Globus pallidus (tissue), 1 donor: ENCODE measurements around the gene REEP1.
"Not testable (repeated sequence)": the region's sequence is repeated elsewhere in the genome, so short reads cannot be mapped to it uniquely, and the experiment has no call there.

Experiments
- DNase-seq: peaks from one replicate; pipeline ENCODE4 v3.0.0-alpha.2; 2015; ENCODE audit warnings: low spot score

The REEP1 gene

DNA sequence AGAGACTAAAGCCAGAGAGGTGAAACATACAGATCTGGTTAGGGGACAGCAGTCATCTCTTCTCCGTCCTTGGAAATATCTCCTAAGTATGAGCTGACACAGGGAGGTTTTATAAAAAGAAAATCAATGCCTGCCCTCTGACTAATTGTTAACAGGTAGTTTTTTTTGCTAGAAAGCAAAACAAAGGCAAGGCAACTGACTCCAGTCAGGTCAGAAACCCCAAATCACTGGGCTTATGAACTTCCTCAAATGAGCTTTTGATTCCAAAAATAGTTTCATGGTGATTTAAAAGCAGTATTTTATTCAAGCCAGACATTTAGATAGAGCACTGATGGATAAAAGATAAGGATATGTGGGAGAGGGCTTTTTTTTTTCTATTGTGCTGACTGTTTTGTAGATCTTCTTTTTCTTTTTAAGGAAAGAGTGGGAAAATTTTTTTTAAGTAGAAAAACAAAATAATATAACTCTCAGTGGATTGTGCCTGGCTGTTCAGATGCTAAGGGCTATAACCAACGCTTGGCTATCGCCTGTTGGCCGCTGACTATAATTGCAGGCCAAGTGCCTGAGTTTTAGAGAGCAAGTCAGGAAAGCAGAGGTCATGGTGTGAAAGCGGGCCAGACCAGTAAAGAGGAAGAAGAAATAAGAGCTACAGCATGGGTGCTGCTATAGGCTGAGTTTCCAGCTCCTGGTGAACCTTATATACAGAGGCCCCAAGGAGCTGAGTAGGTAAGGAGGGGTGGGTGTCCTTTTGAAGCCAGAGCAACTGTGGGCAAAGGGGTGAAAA lies 93.3 kb downstream of the REEP1 start:
- no peak for DNase-seq

DNA sequence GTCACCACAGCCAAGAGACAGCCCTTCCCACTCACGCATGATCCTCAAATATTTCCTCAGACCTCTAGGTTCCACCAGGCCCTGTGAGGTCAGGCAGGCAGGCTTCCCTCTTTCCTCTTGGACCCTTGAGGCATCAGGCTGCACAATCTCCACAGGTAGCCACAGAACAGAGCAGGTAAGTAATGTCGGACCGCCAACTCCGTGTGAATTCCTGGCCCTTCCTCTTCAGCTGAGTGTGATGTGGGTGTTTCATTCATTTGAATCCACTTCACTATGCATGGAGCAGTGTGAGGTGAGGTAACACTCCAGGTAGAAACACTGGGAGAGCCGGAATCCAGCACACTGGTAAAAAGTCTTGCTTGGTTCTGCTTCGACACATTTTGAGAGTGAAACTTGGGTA lies 94.2 kb downstream of the REEP1 start:
- no peak for DNase-seq

DNA sequence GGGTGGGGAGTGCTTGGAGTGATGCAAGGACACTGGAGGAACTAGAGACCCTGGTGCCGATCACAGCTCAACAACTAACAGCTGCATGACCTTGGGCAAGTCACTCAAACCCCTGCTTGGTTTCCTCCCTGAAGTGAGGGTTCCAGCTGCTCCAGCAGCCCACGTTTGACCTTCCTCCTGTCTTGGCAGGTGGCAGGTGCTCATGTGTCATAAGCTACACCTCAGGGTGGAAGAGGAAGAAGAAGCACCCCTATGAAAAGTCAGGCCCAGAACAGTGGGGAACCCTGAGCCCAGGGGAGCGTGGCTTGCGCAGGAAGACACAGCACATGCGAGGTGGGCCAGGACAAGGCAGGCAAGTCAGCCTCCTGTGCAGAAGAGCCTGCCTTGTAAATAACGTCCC lies 95.8 kb downstream of the REEP1 start:
- DNase-seq = no peak

DNA sequence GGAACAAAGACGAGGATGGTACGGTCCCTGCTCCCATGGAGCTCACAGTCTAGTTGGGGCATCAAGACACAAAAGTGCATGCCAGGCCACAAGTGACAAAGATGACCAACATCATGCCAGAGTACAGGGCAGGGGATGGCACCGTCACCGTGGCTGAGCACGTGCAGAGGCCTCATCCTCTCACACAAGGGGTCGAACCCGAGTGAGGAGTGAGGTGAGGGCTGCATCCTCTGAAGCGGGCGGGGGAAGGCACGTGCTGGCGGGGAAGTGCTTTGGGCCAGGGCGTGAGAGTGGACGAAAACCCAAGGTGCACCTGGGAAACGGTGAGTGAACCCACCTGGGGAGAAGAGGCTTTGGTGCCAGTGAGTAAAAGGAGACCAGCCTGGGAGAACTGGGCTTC lies 97.2 kb downstream of the REEP1 start:
- DNase-seq = no peak

DNA sequence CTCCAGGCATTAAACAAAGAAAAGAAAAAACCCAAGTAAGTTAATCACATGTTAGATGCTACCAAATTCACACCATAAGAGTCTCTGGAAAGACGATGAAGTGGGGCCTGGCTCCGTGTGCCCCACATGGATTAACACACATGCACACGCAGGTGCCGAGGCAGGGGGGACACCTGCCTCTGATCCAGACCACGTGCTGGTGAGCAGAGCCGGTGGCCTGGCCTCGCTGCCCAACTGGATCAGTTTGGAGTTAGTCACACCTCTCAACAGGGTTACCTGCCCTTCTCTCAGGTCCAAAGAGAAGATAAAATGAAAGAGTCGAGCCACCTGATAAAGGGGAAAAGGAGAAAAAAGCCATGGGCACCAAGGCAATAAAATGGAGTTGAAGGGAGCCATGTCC lies 97.7 kb downstream of the REEP1 start:
- DNase-seq = no peak

DNA sequence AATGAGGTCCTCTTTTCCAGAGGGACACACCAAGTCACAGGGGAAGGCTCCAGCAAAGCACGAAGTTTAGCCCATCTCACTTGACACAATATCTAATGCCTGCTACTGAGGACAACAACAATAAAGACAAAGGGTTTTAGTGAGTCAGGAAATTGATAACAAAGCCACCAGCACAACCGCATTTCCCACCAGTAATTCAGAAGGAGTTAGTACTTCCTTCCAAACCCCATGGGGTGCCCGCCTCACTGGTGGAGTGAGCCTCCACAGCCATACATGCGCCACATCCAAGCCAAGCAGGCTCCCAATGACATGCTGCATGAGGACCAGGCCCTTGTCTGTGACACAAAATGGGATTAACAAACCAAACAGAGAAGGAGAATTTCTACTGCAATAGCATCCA lies 98.1 kb downstream of the REEP1 start:
- DNase-seq = no peak

DNA sequence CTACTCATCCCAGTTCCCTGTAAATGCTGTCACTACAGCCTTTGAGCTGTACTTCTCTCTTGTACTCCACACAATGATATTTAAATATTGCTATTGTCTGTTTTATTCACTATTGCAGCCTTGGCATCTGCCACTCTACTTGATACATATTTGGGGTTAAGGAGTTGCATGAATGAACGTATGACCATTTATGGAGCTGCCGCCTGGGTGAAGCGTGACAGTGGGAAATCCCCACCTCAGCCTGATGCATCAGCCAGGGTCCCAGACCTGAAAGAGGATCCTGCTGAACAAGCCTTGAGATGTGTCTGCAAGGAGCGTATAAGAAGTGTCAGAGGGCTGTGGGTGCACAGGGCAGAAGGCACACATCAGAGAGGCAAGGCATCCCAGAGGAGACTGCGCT lies 99.1 kb downstream of the REEP1 start:
- DNase-seq = no peak

DNA sequence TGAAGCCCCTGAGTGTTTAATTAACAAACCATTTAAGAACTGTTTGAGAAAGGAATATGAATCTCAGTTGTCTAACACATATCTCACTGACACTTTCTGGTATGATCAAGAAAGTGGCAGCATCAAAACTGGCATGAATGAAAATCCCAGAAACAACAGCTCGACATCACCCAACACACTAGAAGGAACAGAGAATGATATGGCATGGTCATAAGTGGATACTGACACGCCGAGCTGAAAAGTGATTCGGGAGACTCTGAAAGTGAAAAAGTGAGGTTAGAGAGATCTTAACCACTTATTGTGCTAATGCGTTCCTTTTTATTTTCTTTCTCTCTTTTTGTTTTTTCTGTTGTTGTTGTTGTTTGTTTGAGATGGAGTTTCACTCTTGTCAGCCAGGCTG lies 100.3 kb downstream of the REEP1 start:
- DNase-seq = no peak

DNA sequence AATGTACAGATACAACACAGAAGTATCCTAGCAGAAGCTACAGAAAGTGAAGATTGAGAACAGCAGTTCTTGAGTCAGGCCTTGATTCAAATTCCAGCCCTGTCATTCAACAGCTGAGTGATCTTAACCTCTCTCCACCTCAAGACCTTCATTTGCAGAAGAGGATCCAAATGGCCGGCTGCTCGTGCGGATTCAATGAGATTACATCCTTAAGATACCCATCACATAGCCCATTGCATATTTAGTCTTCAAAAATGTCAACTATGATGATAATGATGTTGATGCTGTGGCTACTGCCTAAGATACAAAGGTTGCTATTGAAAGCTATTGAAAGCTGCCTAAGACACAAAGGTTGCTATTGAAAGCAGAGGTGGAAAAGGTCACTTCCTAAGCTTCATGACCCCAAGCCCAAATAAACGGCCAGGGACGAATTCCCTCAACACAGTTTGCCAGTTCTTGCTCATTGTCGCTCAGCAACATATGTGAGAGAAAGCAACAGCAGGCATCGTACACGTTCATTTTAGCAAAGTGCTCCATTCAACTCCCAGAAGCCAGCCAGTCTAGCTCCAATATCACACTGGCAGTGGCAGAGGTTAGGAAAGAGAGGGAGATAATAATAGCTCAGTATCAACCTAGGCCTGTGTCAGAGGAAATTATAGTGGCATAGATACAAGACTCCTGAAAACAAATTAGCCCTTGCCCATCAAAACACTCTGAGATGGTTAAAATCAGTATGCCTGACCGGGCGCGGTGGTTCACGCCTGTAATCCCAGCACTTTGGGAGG lies 102.0 kb downstream of the REEP1 start:
- DNase-seq = no peak

DNA sequence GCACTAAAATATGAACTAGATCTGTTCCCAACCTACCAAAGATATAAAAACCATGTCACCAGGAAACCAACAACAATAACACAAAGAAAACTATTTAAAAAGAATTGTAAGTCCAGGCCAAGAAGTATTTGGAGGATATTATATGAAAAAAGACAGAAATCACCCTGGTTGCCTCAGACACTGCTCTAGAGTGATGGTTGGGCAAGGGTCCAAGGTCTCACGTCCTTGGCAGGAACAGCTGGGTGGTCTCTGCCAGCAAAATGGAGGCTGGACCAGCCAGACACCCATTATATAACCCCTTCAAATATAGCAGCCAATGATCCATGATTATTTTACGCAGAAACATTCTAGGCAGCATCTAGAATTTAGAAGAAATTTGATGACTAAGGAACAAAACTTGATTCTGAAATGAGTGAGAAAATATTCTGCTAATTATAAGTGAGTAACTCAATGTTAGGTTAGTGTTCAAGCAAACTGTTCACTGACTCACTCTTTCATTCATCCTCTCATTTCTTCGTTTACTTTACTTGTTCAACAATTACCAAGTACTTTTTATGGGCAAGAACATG lies 102.8 kb downstream of the REEP1 start:
- DNase-seq = no peak

DNA sequence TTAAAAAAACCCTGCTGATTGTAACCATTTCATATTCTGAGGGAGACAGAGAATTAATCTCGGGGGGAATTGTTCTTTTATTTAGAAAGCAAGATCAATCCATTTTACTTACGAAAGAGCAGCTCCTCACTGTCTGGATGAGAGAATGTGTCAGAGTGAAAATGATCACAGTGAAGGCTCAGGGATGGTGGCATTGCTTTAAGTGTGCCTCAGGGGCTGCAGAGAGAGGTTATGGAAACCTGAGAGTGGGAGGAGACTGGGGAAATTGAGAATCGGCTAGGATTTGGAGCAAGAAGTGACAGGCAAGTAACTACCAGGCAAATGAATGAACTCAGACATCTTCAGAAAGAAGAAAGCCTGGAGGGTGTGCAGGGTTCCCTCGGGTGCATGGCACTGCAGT lies 104.0 kb downstream of the REEP1 start:
- DNase-seq = no peak

DNA sequence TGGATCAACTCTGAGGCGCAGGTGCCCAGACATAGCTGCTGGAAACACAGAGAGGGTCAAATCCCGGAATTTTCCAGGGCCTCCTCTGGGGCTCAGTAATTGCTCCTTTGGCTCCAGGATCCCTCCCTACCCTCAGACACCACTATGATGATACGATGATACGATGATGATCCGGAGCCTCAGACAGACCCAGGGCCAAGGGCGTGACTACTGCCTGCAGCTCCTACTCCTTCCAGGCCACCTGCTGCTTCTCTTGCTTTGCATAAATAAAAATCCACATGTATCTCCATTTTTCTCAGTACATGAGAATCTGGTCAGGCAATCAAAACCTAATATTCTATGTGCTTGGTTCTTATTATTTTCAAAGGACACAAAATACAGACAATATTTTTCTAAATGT lies 104.5 kb downstream of the REEP1 start:
- DNase-seq = no peak

DNA sequence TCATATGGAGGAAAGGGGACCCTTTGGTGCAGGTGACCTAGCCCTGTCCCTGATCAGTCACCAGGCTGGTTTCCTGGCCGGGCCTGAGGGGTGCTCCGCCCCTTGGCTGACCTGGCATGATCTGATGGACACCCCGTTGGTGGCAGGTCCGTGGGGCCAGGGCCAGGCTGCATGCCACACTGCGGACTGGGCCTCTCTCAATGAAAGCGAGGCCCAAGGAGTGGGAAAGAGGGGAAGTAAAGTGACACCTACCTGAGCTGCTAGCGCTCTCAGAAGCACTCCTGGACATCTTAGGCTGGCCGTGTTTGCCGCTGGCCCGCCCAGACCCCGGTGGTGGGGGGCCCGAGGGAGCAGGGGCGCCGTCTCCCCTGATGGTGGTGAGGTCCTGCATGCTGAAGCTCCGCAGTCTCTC lies 105.0 kb downstream of the REEP1 start:
- DNase-seq = no peak

DNA sequence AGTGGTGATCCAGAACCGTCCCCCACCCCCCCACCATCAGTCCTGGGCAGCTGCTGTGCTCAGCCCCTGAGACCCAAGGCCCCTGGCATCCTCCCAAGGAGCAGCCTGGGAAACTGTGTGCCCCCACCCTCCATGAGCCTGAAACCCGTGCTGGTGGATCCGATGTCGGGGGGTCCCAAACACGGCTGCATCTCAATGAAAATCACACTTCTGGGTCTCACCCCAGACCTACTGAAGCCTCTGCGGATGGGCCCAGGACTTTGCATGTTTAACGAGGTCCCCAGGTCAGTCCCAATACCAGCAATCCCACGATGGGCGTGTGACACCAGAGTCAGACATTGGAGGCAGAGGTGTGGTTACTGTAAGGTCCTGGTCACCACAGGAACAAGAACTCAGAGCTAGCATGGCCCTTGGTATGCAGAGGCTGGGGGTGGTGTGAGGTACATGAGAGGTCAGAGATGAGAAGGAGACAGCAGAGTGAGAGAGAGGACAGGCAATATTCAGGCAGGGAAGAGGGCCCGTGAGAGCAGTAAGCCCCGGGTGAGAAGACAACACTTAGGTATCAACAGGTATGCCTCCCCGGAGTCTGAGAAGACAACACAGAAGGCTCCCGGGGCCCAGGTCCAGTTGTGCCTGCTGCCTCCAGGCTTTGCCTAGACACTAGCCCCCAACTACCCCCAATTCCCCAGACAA lies 105.6 kb downstream of the REEP1 start:
- DNase-seq = no peak

DNA sequence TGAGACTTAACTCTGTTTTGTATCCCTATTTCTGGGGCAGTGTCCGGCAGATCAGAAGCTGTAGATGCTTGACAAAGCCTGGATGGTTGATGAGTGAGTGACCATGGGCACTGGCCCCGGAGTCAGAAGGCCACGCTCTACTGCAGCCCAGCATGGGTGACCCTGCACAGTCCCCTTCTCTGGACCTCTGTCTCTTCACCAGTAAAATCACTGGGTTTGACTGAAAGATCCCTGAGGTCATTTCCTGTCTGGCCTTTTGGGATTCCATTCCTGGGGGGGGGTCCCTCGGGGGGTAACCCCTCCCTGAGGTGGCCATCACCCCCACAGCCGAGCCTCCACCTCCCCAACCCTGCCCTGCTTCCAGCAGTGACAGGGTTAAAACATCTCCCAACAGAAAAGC lies 106.5 kb downstream of the REEP1 start:
- no peak for DNase-seq

DNA sequence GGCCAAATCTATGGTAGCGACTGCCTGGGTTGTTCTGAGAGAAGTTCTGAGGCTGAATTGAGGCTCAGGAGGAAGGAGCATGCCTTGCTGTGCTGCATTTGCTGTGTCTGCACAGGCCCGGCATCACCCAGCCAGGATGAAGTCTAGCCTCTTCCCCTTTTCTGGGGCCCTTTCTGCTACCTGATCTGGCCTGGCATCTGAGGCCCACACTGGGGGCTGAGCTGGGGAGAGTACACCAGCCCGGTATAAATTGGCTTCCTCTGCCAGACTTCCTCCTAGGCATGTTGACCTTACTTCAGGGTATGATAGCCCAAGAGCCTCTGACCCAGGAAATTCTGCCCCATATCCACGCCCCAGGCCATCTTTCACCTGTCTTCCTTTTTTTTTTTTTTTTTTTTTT lies 108.2 kb downstream of the REEP1 start:
- DNase-seq = no peak

DNA sequence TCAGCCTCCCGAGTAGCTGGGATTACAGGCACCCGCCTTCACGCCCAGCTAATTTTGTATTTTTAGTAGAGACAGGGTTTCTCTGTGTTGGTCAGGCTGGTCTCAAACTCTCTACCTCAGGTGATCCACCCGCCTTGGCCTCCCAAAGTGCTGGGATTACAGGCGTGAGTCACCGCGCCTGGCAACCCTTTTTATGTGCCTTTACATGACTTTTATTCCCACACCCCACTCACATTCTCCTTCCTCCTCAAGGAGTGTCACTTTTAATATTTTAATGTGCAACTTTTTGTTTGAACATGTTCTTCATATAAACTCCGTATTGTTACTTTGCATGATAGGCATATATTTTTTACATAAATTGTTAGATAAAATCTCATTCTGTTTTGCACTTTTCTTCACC lies 108.9 kb downstream of the REEP1 start:
- not testable (repeated sequence) for DNase-seq

DNA sequence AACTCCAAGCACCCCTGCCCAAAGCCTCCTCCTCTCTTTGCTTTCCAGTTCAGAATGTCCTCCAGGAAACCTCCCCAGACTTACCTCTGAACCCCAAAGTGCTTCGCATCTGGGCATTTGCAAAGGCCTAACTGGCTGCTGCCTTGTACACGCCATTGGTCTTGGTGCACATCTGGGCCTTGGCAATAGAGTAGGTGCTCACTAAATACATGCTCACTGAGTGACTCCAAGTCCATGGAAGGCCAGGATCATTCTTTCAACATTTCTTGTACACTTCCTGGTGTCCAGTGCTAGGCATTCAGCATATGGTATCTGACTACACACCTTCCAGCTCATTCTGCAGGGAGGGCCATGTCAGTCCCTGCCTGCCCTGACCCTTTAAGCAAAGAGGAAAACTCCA lies 109.7 kb downstream of the REEP1 start:
- no peak for DNase-seq

DNA sequence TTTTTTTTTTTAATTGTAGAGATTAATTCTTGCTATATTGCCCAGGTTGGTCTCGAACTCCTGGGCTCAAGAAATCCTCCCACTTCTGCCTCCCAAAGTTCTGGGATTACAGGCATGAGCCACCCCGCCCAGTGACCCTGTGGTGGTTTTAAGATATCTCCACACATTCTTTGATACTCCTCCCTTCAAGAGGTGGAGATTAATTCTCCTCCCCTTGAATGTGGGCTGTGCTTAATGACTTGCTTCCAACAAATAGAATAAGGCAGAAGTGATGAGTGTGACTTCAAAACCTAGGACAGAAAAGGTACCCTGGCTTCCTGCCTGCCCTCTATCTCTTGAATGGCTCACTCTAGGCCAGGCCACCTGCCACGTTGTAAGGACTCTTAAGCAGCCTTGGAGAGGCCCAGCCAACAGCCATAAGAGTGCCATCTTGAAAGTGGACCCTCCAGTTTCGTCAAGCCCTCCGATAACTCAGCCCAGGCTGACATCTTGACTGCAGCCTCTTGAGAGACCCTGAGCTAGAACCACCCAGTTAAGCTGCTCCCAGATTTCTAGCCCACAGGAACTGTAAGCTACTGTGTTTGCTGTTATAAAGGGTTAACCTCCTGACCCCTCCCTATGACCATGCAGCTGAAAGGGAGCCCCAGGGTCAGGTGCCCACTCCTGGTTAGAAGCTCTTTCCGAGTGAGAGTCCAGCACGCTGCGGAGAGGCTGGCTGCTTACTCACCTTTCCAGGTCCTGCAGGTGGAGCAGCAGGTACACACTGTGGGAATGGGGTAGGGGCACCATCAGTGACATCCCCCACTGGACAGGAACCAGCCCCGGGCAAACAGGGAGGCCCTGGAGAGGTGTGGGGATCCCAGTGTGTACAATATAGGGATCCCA lies 110.5 kb downstream of the REEP1 start:
- no peak for DNase-seq

DNA sequence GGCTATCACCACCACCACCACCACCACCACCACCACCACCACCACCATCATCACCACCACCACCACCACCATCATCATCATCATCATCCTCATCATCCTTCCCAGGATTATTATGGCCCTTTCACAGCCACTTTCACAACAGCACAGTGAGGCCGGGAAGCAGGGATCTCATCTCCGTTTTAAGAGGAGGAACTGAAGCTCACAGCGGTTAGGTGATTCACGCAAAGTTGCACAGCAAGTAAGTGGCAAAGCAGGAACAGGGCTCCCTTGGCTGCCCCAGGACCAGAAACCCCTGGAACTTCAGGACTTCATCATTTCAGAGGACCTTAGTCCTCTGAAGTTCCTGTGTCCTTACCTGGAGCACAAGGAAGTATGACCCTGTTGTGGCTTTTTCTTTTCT lies 111.4 kb downstream of the REEP1 start:
- no peak for DNase-seq

DNA sequence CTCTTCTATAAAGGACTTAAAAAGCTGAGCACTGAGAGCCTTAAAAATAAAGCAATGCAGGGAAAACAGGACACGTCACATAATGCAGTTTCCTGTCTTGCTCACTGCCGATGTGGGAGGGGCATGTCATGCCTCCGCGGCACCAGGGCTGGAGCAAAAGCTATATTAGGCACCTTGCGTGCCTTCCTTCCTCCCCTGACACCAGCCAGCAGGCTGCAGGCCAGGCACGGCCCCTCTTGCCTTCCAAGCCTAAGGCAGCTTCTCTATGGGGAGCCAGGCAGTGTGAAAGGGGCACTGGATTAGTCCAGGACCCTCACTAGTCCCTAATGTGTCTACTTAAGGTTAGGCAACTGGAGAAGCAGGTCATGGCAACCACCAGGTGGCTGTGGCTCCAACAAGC lies 111.8 kb downstream of the REEP1 start:
- DNase-seq = peak; percentile 31
